ENCODE measurements around the gene MFAP2.

The MFAP2 gene

DNA sequence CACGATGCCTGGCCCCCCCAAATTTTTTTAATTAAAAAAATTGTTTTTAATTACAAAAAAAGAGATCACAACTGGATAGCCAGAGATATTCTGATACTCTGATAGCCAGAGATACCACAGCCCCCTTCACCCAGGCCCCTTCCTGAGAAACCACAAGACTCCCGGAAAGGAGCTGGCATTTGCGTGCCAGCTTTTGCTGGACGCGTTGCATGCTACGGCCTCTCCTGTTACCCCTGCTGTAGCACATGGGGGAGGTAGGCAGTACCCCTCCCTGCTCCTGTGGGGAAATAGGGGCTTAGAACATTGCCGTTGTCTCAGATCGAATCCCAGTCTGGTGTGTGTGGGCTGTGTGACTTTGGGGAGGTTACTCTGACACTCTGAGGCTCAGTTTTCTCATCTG is 22.7 kb downstream of the MFAP2 start:
- TF ChIP-seq FOXP2 (optimal IDR thresholded peaks at IDR 0.05; ENCODE audit: borderline replicate concordance, extremely low read depth, extremely low read length, insufficient read depth) = no peak
- no peak for TF ChIP-seq SIN3A (IDR thresholded peaks at IDR 0.05; ENCODE audit: borderline replicate concordance, insufficient read depth, low read length)
- no peak for TF ChIP-seq TAF1 (IDR thresholded peaks at IDR 0.05; ENCODE audit: borderline replicate concordance, insufficient read depth, low read length)
- TF ChIP-seq, protein P1, sequence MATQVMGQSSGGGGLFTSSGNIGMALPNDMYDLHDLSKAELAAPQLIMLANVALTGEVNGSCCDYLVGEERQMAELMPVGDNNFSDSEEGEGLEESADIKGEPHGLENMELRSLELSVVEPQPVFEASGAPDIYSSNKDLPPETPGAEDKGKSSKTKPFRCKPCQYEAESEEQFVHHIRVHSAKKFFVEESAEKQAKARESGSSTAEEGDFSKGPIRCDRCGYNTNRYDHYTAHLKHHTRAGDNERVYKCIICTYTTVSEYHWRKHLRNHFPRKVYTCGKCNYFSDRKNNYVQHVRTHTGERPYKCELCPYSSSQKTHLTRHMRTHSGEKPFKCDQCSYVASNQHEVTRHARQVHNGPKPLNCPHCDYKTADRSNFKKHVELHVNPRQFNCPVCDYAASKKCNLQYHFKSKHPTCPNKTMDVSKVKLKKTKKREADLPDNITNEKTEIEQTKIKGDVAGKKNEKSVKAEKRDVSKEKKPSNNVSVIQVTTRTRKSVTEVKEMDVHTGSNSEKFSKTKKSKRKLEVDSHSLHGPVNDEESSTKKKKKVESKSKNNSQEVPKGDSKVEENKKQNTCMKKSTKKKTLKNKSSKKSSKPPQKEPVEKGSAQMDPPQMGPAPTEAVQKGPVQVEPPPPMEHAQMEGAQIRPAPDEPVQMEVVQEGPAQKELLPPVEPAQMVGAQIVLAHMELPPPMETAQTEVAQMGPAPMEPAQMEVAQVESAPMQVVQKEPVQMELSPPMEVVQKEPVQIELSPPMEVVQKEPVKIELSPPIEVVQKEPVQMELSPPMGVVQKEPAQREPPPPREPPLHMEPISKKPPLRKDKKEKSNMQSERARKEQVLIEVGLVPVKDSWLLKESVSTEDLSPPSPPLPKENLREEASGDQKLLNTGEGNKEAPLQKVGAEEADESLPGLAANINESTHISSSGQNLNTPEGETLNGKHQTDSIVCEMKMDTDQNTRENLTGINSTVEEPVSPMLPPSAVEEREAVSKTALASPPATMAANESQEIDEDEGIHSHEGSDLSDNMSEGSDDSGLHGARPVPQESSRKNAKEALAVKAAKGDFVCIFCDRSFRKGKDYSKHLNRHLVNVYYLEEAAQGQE (IDR thresholded peaks at IDR 0.05; ENCODE audit: insufficient read depth in 1 of 2, low read depth in 2 of 2, low read length in 2 of 2) = no peak
- TF ChIP-seq POLR2AphosphoS5 (IDR thresholded peaks at IDR 0.05; ENCODE audit: low read depth, low read length) = no peak

DNA sequence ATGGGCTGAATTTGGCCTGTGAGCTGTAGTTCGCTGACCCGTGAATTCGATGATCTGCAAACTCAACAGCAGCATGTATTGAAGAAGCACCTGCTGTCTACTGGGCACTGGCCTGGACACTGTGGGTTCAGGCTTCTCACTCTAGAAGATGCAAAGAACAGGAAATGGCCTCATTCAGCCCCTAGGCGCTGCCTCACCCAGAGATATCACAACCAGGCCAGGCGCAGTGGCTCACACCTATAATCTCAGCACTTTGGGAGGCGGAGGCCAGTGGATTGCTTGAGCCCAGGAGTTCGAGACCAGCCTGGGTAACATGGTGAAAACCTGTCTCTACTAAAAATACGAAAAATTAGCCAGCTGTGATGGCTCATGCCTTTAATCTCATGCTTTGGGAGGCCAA is 23.6 kb downstream of the MFAP2 start:
- TF ChIP-seq SIN3A (IDR thresholded peaks at IDR 0.05; ENCODE audit: borderline replicate concordance, insufficient read depth, low read length) = no peak
- TF ChIP-seq TAF1 (IDR thresholded peaks at IDR 0.05; ENCODE audit: borderline replicate concordance, insufficient read depth, low read length) = no peak
- no peak for TF ChIP-seq FOXP2 (optimal IDR thresholded peaks at IDR 0.05; ENCODE audit: borderline replicate concordance, extremely low read depth, extremely low read length, insufficient read depth)
- TF ChIP-seq POLR2AphosphoS5 (IDR thresholded peaks at IDR 0.05; ENCODE audit: low read depth, low read length) = no peak
- TF ChIP-seq, protein P1 (IDR thresholded peaks at IDR 0.05; ENCODE audit: insufficient read depth in 1 of 2, low read depth in 2 of 2, low read length in 2 of 2) = no peak

GRCh38 chr1:16955186-16955585 is 25.2 kb downstream of the MFAP2 start:
- no peak for TF ChIP-seq POLR2AphosphoS5 (IDR thresholded peaks at IDR 0.05; ENCODE audit: low read depth, low read length)
- no peak for TF ChIP-seq TAF1 (IDR thresholded peaks at IDR 0.05; ENCODE audit: borderline replicate concordance, insufficient read depth, low read length)
- TF ChIP-seq, protein P1 (IDR thresholded peaks at IDR 0.05; ENCODE audit: insufficient read depth in 1 of 2, low read depth in 2 of 2, low read length in 2 of 2) = no peak
- TF ChIP-seq SIN3A (IDR thresholded peaks at IDR 0.05; ENCODE audit: borderline replicate concordance, insufficient read depth, low read length) = no peak
- TF ChIP-seq FOXP2 (optimal IDR thresholded peaks at IDR 0.05; ENCODE audit: borderline replicate concordance, extremely low read depth, extremely low read length, insufficient read depth) = no peak

DNA sequence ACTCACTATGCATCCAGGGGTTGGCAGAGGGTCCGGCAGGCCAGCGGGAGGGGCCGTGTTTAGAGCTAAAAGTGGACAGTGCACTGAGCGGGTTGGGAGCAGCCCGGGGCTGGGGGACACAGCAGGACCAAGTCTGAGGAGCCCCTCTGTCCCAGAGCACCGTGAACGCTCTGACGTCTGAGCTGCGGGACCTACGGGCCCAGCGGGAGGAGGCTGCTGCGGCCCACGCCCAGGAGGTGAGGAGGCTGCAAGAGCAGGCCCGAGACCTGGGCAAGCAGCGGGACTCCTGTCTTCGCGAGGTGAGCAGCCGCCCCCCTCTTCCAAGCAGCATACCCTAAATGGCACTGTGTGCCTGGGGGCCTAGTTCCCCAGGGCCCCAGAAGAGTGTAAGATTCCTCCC is 25.8 kb downstream of the MFAP2 start:
- TF ChIP-seq POLR2AphosphoS5 (IDR thresholded peaks at IDR 0.05; ENCODE audit: low read depth, low read length) = no peak
- TF ChIP-seq, protein P1 (IDR thresholded peaks at IDR 0.05; ENCODE audit: insufficient read depth in 1 of 2, low read depth in 2 of 2, low read length in 2 of 2) = no peak

DNA sequence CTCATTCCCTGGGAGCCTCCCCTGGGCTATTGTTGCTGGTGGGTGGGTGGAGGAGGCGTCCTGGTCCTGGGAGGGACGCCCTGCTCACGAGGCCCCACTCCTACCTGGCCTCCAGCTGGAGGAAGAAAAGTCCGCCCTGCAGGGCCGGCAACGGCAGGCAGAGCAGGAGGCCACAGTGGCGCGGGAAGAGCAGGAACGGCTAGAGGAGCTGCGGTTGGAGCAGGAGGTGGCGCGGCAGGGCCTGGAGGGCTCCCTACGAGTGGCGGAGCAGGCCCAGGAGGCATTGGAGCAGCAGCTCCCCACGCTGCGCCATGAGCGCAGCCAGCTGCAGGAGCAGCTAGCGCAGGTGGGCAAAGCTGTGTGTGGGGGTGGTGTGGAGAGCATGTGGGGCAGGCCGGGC is 33.8 kb downstream of the MFAP2 start:
- no peak for TF ChIP-seq TAF1 (IDR thresholded peaks at IDR 0.05; ENCODE audit: borderline replicate concordance, insufficient read depth, low read length)
- TF ChIP-seq, protein P1 (IDR thresholded peaks at IDR 0.05; ENCODE audit: insufficient read depth in 1 of 2, low read depth in 2 of 2, low read length in 2 of 2) = no peak
- no peak for TF ChIP-seq POLR2AphosphoS5 (IDR thresholded peaks at IDR 0.05; ENCODE audit: low read depth, low read length)
- TF ChIP-seq FOXP2 (optimal IDR thresholded peaks at IDR 0.05; ENCODE audit: borderline replicate concordance, extremely low read depth, extremely low read length, insufficient read depth) = no peak
- no peak for TF ChIP-seq SIN3A (IDR thresholded peaks at IDR 0.05; ENCODE audit: borderline replicate concordance, insufficient read depth, low read length)

All from PFSK-1 (cell line).